GM12873 (cell line): ENCODE data around the gene KATNAL2.

ENCODE experiments used
- TF ChIP-seq, protein P1 (sequence below): IDR thresholded peaks from 2 replicates; pipeline ENCODE4 v1.5.1; 2012; ENCODE audit warnings: low read depth, mild to moderate bottlenecking, moderate library complexity, low read length, control low read depth; ENCODE audit not compliant: insufficient read depth; ENCODE audit errors: missing control alignments

Gene KATNAL2

DNA sequence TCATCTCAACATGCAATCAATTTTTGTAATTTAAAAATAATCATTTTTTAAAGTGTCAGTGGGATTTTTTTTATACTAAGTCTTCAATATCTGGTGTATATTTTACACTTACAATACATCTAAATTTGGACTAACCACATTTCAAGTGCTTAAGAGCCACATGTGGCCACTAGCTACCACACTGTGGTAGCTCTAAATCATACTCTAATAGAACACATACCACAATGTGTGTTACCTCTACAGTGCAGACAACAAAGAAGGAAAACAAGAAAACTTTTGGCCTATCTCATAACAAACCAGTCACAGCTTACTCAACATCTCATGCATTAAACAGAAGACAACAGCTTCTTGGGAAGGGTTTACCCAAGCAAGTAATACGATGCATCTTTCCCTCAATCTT, 24.6 kb upstream of the KATNAL2 start:
- TF ChIP-seq, protein P1, sequence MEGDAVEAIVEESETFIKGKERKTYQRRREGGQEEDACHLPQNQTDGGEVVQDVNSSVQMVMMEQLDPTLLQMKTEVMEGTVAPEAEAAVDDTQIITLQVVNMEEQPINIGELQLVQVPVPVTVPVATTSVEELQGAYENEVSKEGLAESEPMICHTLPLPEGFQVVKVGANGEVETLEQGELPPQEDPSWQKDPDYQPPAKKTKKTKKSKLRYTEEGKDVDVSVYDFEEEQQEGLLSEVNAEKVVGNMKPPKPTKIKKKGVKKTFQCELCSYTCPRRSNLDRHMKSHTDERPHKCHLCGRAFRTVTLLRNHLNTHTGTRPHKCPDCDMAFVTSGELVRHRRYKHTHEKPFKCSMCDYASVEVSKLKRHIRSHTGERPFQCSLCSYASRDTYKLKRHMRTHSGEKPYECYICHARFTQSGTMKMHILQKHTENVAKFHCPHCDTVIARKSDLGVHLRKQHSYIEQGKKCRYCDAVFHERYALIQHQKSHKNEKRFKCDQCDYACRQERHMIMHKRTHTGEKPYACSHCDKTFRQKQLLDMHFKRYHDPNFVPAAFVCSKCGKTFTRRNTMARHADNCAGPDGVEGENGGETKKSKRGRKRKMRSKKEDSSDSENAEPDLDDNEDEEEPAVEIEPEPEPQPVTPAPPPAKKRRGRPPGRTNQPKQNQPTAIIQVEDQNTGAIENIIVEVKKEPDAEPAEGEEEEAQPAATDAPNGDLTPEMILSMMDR = no peak

DNA sequence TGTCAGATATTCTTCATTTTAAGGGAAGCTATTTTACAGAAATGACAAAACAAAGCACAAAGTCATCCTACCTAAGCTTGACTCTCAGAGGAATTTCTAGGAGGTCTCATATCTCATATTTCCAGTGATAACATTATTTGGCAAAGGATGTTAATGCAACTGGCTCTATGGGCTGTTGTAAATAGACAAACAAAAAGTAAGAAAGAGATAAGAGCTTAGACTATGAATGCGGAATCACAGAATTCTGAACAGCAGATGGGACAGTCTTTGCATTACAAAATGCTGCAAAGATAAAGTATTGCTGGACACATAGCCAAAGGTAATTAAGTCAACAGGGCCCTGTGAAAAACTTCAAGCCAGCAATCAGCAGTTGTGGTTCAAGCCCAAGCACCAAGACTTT, 24.0 kb upstream of the KATNAL2 start:
- TF ChIP-seq, protein P1 = no peak

DNA sequence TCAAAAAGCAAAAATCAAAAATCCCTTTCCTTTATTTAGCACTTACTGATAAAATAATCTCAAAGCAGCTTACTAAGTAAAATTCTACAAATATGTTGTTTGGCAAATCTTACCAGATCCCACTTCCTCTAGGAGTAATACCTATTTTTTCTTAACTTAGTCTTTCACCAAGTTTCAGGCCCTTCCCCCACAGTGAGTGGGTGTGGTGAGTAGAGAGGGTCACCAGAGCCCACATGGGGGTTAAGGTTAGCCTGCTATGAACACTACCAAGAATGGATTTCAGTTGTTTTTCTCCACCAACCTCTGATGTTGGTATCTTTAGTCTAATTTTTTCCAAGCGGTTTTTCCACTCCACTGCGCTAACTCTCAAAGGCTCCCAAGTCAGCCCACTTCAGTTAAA, 23.3 kb upstream of the KATNAL2 start:
- TF ChIP-seq, protein P1 = no peak

- TF ChIP-seq, protein P1 = no peak
Measured at GRCh38 chr18:46899274-46899948, 18.0 kb upstream of the KATNAL2 start.

DNA sequence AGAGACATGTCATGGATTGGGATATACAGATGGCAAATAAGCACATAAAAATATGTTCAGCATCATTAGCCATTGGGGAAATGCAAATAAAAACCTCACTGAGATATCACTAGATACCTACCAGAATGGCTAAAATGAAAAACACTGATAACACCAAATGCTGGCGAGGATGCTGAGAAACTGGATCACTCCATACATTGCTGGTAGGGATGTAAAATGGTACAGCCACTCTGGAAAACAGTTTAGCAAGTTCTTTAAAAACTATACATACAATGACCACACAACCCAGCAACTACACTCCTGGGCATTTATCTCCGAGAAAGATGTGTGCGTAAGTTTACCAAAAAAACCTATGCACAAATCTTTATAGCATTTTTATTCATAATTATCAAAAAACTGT, 14.0 kb upstream of the KATNAL2 start:
- TF ChIP-seq, protein P1 = no peak

DNA sequence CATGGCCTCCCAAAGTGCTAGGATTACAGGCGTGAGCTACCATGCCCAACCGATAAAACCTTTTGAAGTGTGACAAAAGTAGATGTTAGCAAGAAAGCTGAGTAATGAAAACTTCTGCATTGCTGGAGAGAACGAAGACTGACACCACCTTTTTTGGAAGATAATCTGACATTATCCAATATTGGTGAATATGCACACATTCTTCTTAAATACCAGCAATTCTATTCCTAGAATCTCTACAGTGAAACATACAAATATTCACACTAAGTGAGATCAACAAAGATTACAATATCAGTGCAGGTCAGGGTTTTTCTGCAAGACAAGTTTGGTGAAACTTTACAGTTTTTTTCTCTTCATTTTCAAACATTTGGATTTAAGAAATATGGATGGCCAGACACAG, 7.9 kb upstream of the KATNAL2 start:
- TF ChIP-seq, protein P1 = no peak

DNA sequence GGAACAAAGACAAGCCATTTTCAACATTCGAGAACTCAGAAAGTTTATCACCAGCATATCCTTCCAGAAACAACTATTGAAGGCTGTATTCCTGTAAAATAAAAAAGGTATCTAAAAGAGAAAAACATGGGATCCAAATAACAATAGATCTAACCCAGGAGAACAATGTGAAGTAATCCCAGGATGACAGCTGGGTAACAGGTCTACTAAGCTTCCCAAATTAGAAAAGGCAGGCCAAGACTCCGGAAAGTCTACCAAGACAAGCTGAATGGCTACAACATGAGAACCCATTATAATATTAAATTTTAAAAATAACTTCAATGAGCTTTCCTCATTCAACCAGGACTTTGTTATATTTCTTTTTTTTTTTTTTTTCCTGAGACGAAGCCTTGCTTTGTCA, 6.5 kb upstream of the KATNAL2 start:
- TF ChIP-seq, protein P1 = no peak
